NOMO-1 treated with dmso at 0.1 percent for 144 hours (cell line): ENCODE measurements around the gene MR1.
"Not testable (repeated sequence)": the region's sequence is repeated elsewhere in the genome, so short reads cannot be mapped to it uniquely, and the experiment has no call there.

Experiments used
- DNase-seq: peaks from one replicate; lab custom pipeline; 2025; ENCODE audit not compliant: unreplicated experiment; lab: John Stamatoyannopoulos, UW

Gene MR1

GRCh38 chr1:181028615-181029014 lies 5.2 kb upstream of the MR1 start:
- no peak for DNase-seq

GRCh38 chr1:181032535-181032934 lies 1.2 kb upstream of the MR1 start:
- no peak for DNase-seq

GRCh38 chr1:181033128-181033798 lies 520 bp upstream of the MR1 start:
- DNase-seq, result peak; percentile 77

GRCh38 chr1:181035210-181035609 lies 1.4 kb downstream of the MR1 start:
- not testable (repeated sequence) for DNase-seq

DNA sequence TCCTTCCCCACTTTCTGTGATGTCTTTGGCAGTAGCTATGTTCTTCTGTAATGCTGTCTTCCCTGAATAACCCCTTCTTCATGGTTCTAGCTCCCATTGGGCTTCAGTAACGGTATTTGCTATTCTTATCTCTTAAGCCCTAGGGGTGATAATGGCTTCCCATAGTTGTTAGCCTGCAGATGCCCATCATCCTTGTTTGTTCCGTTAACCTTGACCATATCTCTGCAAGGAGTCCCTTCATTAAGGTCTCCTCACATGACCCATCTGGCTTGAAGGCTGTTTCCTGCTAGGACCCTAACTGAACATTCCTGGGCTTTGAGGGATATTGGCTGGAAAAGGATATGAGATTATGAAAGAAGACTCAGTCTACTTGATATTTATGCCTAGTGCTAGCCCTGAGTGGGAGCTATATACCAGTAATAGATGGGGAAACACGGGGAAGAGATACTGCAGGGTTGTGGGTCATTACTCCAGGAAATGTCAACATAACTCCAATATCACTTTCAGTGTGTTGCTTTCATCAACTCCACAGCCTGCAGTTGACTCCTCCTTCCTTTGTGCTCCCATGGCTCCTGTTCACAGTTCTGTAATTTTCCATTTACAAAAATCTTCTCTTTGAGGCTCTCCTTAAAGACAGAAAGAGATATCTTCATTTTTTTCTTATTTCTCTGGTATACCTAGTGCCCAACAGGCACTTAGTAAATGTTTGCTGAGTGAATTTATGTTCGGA lies 2.5 kb downstream of the MR1 start:
- DNase-seq, result no peak

DNA sequence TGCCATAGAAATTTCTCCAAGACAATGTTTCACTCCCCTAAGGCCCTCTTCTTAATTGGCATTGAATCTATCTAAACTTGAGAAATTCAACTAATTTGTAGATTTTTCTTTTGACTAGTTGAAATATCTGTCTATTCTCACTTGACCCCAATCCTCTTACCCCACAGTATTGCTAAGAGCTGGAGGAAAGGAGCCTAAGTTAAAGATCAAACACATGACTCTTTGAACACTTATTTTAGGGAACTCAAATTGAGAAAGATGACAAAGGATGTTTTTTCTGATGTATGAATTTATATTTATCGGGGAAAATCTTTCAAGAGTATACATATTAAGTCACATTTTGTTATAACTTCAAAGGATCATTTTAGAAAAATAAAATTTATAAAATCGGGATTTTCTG lies 3.6 kb downstream of the MR1 start:
- DNase-seq, result no peak

- peak; percentile 36 for DNase-seq
These were observed 4.7 kb downstream of the MR1 start for GRCh38 chr1:181038399-181038873.

DNA sequence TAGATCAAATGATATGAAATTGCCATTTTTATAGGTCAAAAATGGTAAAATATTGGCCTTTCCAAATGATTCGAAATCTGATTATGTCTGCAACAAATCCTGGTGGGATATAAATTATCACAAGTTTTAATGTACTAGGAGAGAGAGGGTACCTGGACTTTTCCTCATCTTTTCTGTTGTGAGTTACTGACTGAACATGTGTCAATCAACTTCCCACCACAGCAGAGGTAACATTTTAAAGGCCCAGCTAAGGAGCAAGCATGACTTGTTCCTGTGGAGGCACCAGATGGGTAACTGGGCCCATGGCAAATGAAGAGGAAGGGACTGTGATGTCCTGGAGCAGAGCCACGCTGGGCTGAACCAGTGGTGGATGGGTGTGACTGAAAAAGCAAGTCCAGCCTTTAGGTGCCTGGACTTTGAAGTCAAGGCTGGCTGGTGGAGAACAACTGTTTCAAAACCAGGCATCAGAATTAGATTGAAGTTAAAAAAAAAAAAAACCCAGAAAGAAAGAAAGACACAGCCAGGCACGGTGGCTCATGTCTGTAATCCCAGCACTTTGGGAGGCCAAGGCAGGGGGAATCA lies 6.6 kb downstream of the MR1 start:
- no peak for DNase-seq

GRCh38 chr1:181043025-181043888 lies 9.5 kb downstream of the MR1 start:
- DNase-seq, result peak; percentile 49

DNA sequence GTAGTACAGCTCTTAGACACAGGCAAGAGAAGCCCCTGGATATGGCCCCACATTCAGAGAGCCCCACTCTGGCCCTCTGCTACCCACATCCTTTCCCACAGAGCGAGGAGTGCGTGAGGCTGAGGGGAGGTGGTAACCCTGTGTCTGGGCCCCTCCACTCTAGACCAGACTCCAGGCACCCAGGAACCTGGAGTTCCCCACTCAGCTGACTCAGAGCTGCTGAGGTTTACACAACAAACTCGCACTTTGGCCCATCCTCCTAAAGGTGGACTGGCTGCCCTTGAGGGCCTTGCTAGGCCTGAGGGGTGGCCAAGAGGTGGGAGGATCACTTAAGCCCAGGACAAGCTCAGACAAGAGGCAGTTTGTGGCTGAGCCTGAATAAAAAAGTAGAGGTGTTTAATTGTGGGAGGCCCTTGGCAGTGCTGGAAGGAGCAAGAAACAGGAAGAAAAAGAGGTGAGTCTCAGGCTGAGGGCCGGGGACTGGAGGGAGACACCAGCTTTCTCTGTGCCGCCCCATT lies 10.7 kb downstream of the MR1 start:
- no peak for DNase-seq

GRCh38 chr1:181045946-181046345 lies 12.2 kb downstream of the MR1 start:
- not testable (repeated sequence) for DNase-seq

GRCh38 chr1:181049378-181049777 lies 15.6 kb downstream of the MR1 start:
- no peak for DNase-seq

DNA sequence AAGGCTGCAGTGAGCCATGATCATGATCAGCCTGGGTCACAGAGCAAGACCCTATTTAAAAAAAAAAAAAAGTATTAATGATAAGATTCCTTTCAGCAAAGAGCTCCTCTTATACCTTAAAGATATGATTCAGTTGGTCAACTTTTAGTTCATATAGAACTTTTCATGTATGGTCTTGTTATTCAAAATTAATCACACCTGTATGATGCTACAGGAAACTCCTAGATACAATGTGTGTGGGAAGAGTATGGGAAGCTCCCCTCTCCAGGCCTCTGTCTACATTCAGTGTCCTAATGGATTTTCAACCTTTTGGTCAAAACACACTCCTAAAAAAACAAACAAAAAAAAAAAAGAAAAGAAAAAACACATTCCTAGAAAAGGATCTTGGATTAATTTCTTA lies 17.1 kb downstream of the MR1 start:
- no peak for DNase-seq

DNA sequence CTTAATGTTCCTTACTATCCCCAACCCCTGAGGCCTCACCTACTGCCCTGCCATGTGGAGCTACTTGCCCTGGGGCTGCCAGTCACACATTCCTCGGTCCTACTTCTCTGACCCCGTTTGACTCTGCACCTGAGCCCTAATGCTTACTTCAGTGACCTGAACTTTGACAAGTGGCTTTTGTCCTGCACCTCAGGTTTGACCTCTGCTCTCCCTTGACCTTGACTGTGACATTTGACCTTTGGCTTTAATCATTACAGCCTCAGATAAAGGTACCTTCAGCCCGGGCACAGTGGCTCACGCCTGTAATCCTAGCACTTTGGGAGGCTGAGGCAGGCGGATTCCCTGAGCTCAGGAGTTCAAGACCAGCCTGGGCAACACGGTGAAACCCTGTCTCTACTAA lies 22.8 kb downstream of the MR1 start:
- no peak for DNase-seq

DNA sequence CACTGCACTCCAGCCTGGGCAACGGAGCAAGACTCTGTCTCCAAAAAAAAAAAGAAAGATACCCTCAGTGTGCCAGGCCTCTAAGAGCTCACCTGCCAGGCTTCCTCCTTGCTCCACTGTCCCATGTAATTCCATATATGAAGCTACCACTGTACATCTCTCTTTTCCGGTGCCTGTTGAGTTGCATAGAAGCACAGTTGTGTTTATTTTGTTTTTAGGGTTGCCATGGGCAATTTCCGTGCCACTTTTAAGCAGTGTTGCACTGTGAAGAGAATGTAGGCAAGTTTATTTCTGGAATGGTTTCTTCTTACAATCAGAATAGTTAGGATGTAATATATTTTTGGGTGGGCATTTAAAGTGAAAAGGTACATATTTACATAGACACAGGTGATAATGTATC lies 23.3 kb downstream of the MR1 start:
- no peak for DNase-seq

GRCh38 chr1:181059435-181059834 lies 25.7 kb downstream of the MR1 start:
- DNase-seq, result no peak

DNA sequence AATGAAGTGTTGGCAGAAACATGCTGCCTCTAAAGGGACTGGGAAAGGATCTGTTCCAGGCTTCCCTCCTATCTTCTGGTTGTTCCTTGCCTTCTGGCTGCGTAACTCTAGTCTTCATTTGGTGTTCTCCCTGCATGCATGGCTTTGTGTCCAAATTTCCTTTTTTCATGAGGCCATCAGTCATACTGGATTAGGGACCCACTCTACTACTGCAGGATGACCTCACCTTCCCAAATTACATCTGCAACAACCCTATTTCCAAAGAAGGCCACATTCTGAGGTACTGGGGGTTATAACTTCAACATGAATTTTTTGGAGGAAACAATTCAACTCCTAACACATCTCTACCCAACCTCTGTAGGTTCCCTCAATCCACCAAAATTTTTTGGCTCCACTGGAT lies 26.3 kb downstream of the MR1 start:
- no peak for DNase-seq

GRCh38 chr1:181060947-181061346 lies 27.2 kb downstream of the MR1 start:
- not testable (repeated sequence) for DNase-seq

GRCh38 chr1:181061487-181061886 lies 27.7 kb downstream of the MR1 start:
- DNase-seq, result no peak

DNA sequence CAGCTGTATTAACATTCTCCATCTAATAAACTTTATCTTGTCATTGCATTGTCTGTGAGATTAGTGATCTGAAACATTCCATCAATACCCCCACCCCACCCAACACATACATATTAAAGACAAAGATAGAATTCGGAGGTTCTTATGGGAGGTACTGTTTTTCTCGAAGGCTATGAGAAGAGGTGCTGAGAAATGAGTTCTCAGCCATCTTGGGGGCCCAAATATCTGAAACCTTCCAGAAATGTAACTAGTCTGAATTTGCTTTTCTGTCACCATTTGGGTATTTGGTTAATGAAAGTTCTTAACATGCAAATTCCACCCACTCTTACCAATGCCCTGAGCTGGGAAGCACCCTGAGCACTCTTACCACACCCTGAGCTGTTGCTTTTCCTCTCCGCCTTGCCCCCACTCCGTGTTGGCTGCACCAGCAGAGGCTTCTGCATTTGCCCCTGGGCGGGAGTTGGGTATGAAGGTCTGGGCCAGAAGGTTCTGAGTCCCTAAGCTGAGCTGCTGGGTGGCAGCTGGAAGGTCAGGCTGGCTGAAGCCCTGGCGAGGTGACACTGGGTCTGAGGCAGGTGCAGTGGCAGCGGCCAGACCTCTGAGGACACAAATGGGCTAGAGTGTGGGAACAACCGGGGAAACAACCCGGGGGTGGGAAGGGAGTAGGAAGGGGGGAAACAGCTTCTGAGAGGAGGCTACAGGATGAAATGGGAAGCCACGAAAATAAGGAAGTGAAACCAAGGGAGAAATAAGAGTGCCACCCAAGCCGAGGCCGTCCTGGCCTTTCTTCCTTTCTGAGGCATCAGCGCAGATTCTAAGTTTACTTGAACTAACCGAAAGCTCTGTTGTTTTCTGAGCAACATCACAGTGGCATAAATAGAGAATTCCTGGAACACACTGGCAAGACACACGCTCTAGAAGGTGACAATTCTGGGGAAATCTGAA lies 28.4 kb downstream of the MR1 start:
- peak; percentile 75 for DNase-seq
